HG03342 (cell line): Measurements from ENCODE around the gene SLC5A1.
"Not testable (repeated sequence)": the region's sequence is repeated elsewhere in the genome, so short reads cannot be mapped to it uniquely, and the experiment has no call there.

Experiments used
- ATAC-seq: cut with Tn5 transposase; IDR thresholded peaks from one replicate; pipeline ENCODE4 v1.9.1; 2021; ENCODE audit warnings: mild to moderate bottlenecking, moderate library complexity; ENCODE audit not compliant: unreplicated experiment

The SLC5A1 gene

DNA sequence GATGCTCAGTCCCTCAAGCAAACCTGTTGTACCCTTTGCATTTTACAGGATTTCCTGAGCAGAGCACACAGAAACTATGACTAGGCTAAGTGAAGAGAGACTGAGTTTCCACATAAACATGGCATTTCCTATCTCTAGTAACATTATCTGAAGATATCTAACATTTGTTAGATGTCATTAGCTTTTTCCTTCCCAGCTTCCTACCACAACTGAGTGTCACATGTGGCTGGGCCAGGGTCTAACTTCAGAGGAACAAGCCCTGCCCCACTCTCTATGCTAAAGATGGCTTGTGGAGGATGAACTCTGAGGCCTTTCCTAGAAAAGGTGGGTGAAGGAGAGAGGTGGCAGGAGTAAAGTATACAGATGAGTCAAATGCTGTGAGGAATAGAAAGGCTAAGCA is 99.5 kb downstream of the SLC5A1 start:
- ATAC-seq: no peak

DNA sequence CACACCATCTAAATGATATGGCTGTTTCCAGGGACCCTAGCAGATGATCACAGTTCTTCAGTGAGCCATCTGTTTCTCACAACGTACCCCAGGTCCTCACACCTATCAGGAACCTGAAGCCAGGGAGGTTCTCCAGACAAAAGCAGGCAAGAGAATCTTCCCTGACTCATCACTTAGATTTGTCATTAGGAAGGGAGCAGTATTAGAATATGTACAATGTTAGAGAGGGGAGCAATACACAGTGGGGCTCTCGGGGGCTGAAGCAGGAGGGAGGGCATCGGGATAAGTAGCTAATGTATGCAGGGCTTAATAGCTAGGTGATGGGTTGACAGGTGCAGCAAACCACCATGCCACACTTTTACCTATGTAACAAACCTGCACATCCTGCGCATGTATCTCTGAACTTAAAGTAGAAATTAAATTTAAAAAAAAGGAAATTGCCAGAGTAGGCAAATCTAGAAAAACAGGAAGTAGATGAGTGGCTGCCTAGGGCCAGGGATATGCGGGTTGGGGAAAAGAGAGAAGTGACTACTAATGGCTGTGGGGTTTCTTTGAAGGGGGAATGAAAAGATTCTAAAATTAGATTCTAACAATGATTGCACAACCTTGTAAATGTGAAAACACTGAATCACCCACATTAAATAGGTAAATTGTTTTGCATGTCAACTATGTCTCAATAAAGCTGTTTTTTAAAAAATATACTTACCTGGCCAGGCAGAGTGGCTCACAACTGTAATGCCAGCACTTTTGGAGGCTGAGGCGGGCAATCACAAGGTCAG is 101.6 kb downstream of the SLC5A1 start:
- no peak for ATAC-seq

DNA sequence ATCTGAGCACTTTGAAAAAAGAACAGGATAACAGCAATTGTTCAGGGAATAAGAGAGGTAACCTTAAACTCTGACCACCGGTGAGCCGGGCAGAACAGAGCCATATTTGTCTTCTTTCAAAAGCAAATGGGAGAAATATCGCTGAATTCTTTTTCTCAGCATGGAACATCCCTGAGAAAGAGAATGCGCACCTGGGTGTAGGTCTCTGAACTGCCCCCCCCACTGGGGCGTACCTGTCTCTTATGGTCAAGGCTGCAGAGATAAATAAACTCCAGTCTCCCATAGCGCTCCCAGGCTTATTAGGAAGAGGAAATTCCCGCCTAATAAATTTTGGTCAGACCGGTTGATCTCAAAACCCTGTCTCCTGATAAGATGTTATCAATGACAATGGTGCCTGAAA is 104.1 kb downstream of the SLC5A1 start:
- not testable (repeated sequence) for ATAC-seq

DNA sequence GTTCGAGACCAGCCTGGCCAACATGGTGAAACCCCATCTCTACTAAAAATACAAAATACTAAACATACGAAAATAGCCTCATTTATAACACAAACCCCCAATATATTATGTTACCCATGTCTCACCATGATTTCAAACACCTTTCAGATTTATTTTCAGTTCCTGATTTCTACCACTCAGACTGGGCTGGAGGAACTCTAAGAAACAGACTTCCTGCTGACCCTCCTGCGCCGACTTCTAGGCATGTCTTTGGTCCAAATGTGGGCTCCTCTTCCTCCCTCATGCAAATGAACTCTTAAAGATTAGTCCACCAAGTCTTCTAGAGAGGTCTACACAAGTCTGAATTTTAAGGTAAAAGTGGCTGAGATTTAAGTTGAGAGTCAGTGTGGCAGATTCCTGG is 105.3 kb downstream of the SLC5A1 start:
- ATAC-seq: not testable (repeated sequence)

DNA sequence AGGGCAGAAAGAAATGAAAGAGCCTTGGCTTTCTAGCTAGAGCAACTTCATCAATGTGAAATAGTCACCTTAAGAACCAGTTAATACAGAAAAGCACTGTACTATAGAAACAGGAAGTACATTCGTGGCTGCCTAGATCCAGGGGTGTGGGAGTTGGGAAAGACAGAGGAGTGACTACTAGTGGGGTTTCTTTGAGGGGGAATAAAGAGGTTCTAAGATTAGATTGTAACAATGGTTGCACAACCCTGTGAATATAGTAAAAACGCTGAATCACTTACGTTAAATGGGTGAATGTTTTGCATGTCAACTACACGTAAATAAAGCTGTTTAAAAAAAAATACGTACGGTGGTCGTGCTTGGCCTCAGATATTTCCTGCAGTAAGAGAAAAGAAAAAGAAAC is 107.6 kb downstream of the SLC5A1 start:
- not testable (repeated sequence) for ATAC-seq

DNA sequence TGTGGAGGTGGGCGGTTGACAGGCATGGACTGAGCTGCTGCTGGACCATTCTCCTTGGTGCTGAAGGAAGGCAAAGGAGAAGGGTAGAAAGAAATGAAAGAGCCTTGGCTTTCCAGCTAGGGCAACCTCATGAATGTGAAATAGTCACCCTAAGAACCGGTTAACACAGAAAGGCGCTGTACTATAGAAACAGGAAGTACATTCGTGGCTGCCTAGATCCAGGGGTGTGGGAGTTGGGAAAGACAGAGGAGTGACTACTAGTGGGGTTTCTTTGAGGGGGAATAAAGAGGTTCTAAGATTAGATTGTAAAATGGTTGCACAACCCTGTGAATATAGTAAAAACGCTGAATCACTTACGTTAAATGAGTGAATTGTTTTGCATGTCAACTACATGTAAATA is 108.6 kb downstream of the SLC5A1 start:
- ATAC-seq: not testable (repeated sequence)

GRCh38 chr22:32154727-32155126 is 111.7 kb downstream of the SLC5A1 start:
- not testable (repeated sequence) for ATAC-seq

GRCh38 chr22:32157632-32158031 is 114.6 kb downstream of the SLC5A1 start:
- not testable (repeated sequence) for ATAC-seq

DNA sequence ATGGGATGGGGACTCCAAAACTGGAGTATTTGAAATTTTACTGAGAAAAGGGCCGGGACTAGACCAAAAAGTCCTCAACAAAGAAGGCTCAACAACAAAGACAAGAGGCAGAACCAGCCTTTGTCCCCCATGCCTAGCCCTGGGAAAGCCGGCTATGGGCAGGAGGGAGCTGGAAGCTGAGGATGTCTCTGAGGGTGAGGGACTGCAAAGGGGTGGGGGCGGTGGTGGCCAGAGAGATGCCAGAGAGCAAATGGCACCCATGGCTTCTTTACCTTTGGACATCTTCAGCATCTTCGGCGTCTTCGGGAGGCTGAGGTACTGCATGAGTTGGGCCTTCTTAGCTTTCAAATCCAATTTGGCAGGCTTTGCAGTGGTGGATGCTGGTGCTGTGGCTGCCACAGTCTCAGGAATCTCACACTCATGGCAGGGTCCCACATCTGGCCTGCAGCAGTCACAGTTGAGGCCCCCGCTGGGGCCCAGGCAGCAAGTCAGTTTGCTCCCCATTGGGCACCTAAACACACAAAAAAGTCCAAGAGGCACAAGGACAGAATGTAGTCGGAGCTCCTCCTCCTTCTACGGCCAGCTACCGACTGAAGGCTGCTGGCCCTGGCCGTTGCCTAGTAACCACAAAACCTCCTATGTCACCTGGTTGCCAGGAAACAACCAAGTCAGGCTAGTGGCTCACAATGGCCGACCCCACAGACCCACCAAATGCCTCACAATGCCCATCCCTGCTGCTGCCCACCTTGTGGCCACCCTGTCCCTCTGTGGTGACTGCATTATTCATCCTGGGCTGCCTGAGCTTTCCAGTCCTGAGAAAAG is 115.9 kb downstream of the SLC5A1 start, which contains the start of gene C22orf42:
TSS of gene C22orf42 (minus strand) at position 592 of the 822 bp plus-strand sequence. CDS start at position 504, 88 bp downstream.
- no peak for ATAC-seq

- not testable (repeated sequence) for ATAC-seq
These were observed 117.3 kb downstream of the SLC5A1 start for GRCh38 chr22:32160411-32160810.
